Trophoblast cell (in vitro differentiated cells and primary cell): ENCODE measurements around the gene CDS1.

Source experiments
- DNase-seq, 2 donors: peaks; one replicate each; pipeline ENCODE4 v3.0.0-alpha.2; 2016
- H2AFZ ChIP-seq: 2 replicates; pipeline ENCODE4 v1.6.1; 2013; ENCODE audit warnings: low read length, moderate library complexity, mild to moderate bottlenecking; ENCODE audit not compliant: insufficient read depth, poor library complexity
- H2AK5ac ChIP-seq: 2 replicates; pipeline ENCODE4 v1.6.1; 2013; ENCODE audit warnings: mild to moderate bottlenecking, low read length
- H2BK120ac ChIP-seq: 2 replicates; pipeline ENCODE4 v1.6.1; 2013; ENCODE audit warnings: low read length, mild to moderate bottlenecking, moderate library complexity; ENCODE audit not compliant: insufficient read depth, poor library complexity
- H2BK12ac ChIP-seq: 2 replicates; pipeline ENCODE4 v1.6.1; 2013; ENCODE audit warnings: mild to moderate bottlenecking, low read length, moderate library complexity
- H2BK5ac ChIP-seq: 2 replicates; pipeline ENCODE4 v1.6.1; 2013; ENCODE audit warnings: low read length, low read depth, moderate library complexity, mild to moderate bottlenecking; ENCODE audit not compliant: poor library complexity
- H3K14ac ChIP-seq: 2 replicates; pipeline ENCODE4 v1.6.1; 2013; ENCODE audit warnings: mild to moderate bottlenecking, low read length
- H3K18ac ChIP-seq: 2 replicates; pipeline ENCODE4 v1.6.1; 2013; ENCODE audit warnings: mild to moderate bottlenecking, low read length
- H3K23ac ChIP-seq: 2 replicates; pipeline ENCODE4 v1.6.1; 2013; ENCODE audit warnings: low read length
- H3K27ac ChIP-seq: 2 replicates; pipeline ENCODE4 v1.5.1; 2013; ENCODE audit warnings: low read depth, mild to moderate bottlenecking, inconsistent platforms, low read length, moderate library complexity
- H3K27me3 ChIP-seq: 2 replicates; pipeline ENCODE4 v1.6.1; 2013; ENCODE audit warnings: inconsistent platforms, mild to moderate bottlenecking, low read length, moderate library complexity; ENCODE audit not compliant: insufficient read depth
- H3K36me3 ChIP-seq, 2 experiments: 1 replicate in 1 of 2; 2 replicates in 1 of 2; pipeline ENCODE4 v1.6.1; 2013; ENCODE audit warnings: low read length in 2 of 2, mild to moderate bottlenecking in 2 of 2, moderate library complexity in 1 of 2; ENCODE audit not compliant: insufficient read depth in 2 of 2, control insufficient read depth in 1 of 2
- H3K4ac ChIP-seq: 2 replicates; pipeline ENCODE4 v1.6.1; 2013; ENCODE audit warnings: low read depth, mild to moderate bottlenecking, low read length, moderate library complexity
- H3K4me1 ChIP-seq, 2 experiments: 1 replicate in 1 of 2; 2 replicates in 1 of 2; pipeline ENCODE4 v1.6.1; 2013; ENCODE audit warnings: low read length in 2 of 2, mild to moderate bottlenecking in 2 of 2, moderate library complexity in 1 of 2; ENCODE audit not compliant: insufficient read depth in 2 of 2, control insufficient read depth in 1 of 2
- H3K4me2 ChIP-seq: 2 replicates; pipeline ENCODE4 v1.6.1; 2013; ENCODE audit warnings: inconsistent platforms, mild to moderate bottlenecking, low read length, moderate library complexity
- H3K4me3 ChIP-seq: 2 replicates; pipeline ENCODE4 v1.5.1; 2013; ENCODE audit warnings: mild to moderate bottlenecking, low read depth, low read length, inconsistent platforms
- H3K79me1 ChIP-seq: one replicate; pipeline ENCODE4 v1.6.1; 2013; ENCODE audit warnings: low read length
- H3K79me2 ChIP-seq: 2 replicates; pipeline ENCODE4 v1.6.1; 2013; ENCODE audit warnings: low read length, mild to moderate bottlenecking; ENCODE audit not compliant: control insufficient read depth, insufficient read depth, poor library complexity
- H3K9ac ChIP-seq: 2 replicates; pipeline ENCODE4 v1.6.1; 2013; ENCODE audit warnings: mild to moderate bottlenecking, low read length
- H3K9me3 ChIP-seq: 2 replicates; pipeline ENCODE4 v1.6.1; 2013; ENCODE audit warnings: low read depth, mild to moderate bottlenecking, control low read depth, inconsistent platforms, low read length; ENCODE audit not compliant: insufficient read depth
- H4K12ac ChIP-seq: 2 replicates; pipeline ENCODE4 v1.6.1; 2013; ENCODE audit warnings: low read depth, mild to moderate bottlenecking, low read length, moderate library complexity
- H4K8ac ChIP-seq: 2 replicates; pipeline ENCODE4 v1.6.1; 2013; ENCODE audit warnings: low read depth, mild to moderate bottlenecking, low read length, moderate library complexity
- H4K91ac ChIP-seq: one replicate; pipeline ENCODE4 v1.6.1; 2013; ENCODE audit warnings: low read depth, mild to moderate bottlenecking, low read length, moderate library complexity
- WGBS: extraction: QIAGEN DNeasy Blood & Tissue Kit; methylation state at CpG from one replicate; pipeline ENCODE4 v1.1.7; 2013; ENCODE audit warnings: missing lambda C conversion rate; ENCODE audit not compliant: insufficient read length, insufficient coverage; ENCODE audit errors: extremely low coverage; 5-methylcytosine and 5-hydroxymethylcytosine counted together

Gene CDS1

DNA sequence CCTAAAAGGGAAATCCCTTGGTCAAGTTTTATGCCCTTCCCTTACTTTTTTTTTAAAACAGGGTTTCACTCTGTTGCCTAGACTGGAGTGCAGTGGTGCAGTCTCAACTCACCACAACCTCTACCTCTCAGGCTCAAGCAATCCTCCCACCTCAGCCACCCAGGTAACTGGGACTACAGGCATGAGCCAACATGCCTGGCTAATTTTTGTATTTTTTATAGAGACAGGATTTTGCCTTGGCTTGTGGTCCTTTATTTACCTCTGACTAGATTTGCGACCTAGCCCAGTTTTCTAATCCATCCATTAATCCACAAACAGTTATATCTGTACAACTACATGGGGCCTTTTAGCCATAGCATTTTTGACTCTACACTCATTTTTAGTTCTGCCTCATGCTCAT is 23.7 kb downstream of the CDS1 start:
- Histone ChIP-seq H3K27ac (no peak overlapping the region), H2BK12ac (no peak overlapping the region), H3K79me2 (no peaks in the 10 kb centered on the region), H4K8ac (no peak overlapping the region), H3K9me3 (no peaks in the 10 kb centered on the region), H4K12ac (no peak overlapping the region), H3K4me3 (no peak overlapping the region), H3K4ac (no peak overlapping the region), H3K14ac (no peak overlapping the region), H3K18ac (no peak overlapping the region), H3K9ac (no peak overlapping the region), H3K4me2 (no peak overlapping the region), H3K23ac (no peak overlapping the region), H3K27me3 (no peaks in the 10 kb centered on the region), H2AK5ac (no peak overlapping the region), H2BK120ac (no peak overlapping the region), H3K79me1 (no peaks in the 10 kb centered on the region), H2BK5ac (no peak overlapping the region), H4K91ac (no peak overlapping the region), H2AFZ (no peak overlapping the region), H3K4me1 (peaks cover 0 to 3% of the 10 kb centered on the region in 2 experiments), H3K36me3 (peaks cover 9% of the 10 kb centered on the region in 2 experiments)
- no peak for DNase-seq
- no CpG with 5 or more reads among the region's 1 CpG for WGBS

DNA sequence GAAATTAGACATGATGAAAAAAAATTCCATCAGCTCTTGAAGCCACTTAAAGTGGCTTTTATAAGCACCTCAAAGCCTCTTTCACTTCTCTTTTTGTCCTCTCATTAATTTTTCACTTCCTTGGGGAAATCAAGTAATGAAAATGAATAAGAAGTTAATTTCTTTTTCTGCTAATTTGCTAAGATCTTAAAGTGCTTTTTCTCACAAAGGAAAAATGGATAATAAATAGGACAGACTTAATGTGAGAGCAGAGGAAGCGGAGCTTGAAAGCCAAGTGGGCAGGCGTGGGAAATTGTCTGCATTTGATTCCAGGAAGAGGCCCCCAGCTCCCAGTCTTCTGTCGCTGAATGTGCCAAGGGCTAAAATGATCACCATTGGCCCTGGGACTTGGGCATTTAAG is 28.6 kb downstream of the CDS1 start:
- no peak overlapping the region for H2BK120ac ChIP-seq
- H3K27me3 ChIP-seq: no peaks in the 10 kb centered on the region
- no peak overlapping the region for H3K23ac ChIP-seq
- H3K36me3 ChIP-seq: peaks cover 9 to 16% of the 10 kb centered on the region in 2 experiments
- H3K4me1 ChIP-seq: no peaks in the 10 kb centered on the region
- H3K14ac ChIP-seq: no peak overlapping the region
- no peaks in the 10 kb centered on the region for H3K79me1 ChIP-seq
- H2AFZ ChIP-seq: no peak overlapping the region
- no CpG with 5 or more reads among the region's 3 CpGs for WGBS
- H3K18ac ChIP-seq: no peak overlapping the region
- no peak for DNase-seq
- no peak overlapping the region for H2AK5ac ChIP-seq
- H3K9ac ChIP-seq: no peak overlapping the region
- H2BK12ac ChIP-seq: no peak overlapping the region
- no peak overlapping the region for H4K91ac ChIP-seq
- no peak overlapping the region for H3K4me2 ChIP-seq
- H4K8ac ChIP-seq: no peak overlapping the region
- no peak overlapping the region for H4K12ac ChIP-seq
- H3K79me2 ChIP-seq: no peaks in the 10 kb centered on the region
- H3K4me3 ChIP-seq: no peak overlapping the region
- H3K27ac ChIP-seq: no peak overlapping the region
- H2BK5ac ChIP-seq: peak overlapping the region; percentile 56
- no peak overlapping the region for H3K4ac ChIP-seq
- H3K9me3 ChIP-seq: no peaks in the 10 kb centered on the region

- Histone ChIP-seq H3K4me1 (no peaks in the 10 kb centered on the region), H3K4ac (no peak overlapping the region), H4K8ac (no peak overlapping the region), H3K27ac (no peak overlapping the region), H3K79me1 (no peaks in the 10 kb centered on the region), H3K9ac (no peak overlapping the region), H2BK12ac (no peak overlapping the region), H4K91ac (no peak overlapping the region), H3K36me3 (peaks cover 9 to 14% of the 10 kb centered on the region in 2 experiments), H3K4me2 (no peak overlapping the region), H2AK5ac (no peak overlapping the region), H2AFZ (no peak overlapping the region), H3K23ac (no peak overlapping the region), H3K79me2 (no peaks in the 10 kb centered on the region), H3K9me3 (no peaks in the 10 kb centered on the region), H3K14ac (no peak overlapping the region), H2BK5ac (no peak overlapping the region), H3K4me3 (no peak overlapping the region), H4K12ac (no peak overlapping the region), H3K27me3 (no peaks in the 10 kb centered on the region), H3K18ac (no peak overlapping the region), H2BK120ac (no peak overlapping the region)
- WGBS: no CpG with 5 or more reads among the region's 5 CpGs
- no peak for DNase-seq
These were observed 32.0 kb downstream of the CDS1 start for GRCh38 chr4:84614891-84615290.

DNA sequence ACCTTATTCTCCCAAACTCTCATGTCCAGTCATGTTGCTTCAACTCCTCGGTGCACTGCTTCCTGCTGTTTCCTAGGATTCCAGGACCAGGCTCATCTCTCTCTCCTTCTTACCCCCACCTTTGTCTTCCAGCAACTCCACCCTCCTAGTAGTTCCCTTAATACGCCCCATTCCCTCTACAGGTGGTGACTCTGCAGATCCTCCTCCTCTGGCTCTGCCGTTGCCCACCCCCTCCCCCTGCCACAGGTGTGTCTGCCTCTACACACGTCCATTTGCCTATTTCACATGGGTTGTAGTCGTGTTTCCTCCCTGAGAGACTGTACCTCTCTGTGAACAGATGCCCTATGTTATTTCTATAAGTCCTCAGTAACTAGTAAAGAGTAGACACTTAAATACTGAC is 32.4 kb downstream of the CDS1 start:
- WGBS: no CpG with 5 or more reads among the region's 5 CpGs
- no peak for DNase-seq
- H3K27ac ChIP-seq: no peak overlapping the region
- H3K23ac ChIP-seq: no peak overlapping the region
- no peak overlapping the region for H3K9ac ChIP-seq
- H2BK5ac ChIP-seq: no peak overlapping the region
- no peak overlapping the region for H2BK120ac ChIP-seq
- H3K9me3 ChIP-seq: no peaks in the 10 kb centered on the region
- no peak overlapping the region for H3K4ac ChIP-seq
- no peak overlapping the region for H3K4me2 ChIP-seq
- no peaks in the 10 kb centered on the region for H3K4me1 ChIP-seq
- H4K91ac ChIP-seq: no peak overlapping the region
- H3K36me3 ChIP-seq: peaks cover 5 to 11% of the 10 kb centered on the region in 2 experiments
- no peak overlapping the region for H2BK12ac ChIP-seq
- no peaks in the 10 kb centered on the region for H3K27me3 ChIP-seq
- H3K18ac ChIP-seq: no peak overlapping the region
- H3K79me1 ChIP-seq: no peaks in the 10 kb centered on the region
- no peak overlapping the region for H3K14ac ChIP-seq
- no peak overlapping the region for H4K8ac ChIP-seq
- H2AFZ ChIP-seq: no peak overlapping the region
- no peak overlapping the region for H2AK5ac ChIP-seq
- no peaks in the 10 kb centered on the region for H3K79me2 ChIP-seq
- no peak overlapping the region for H3K4me3 ChIP-seq
- no peak overlapping the region for H4K12ac ChIP-seq
